Right forelimb (tissue), 1 donor: ENCODE data around the gene AANAT.

Source experiments
- DNase-seq: peaks from one replicate; pipeline ENCODE4 v3.0.0-alpha.2; 2018

Gene AANAT

GRCh38 chr17:76467366-76467765, at the start of gene AANAT:
TSS of gene AANAT (plus strand) at chr17:76467603. CDS start at chr17:76468747, 1,144 bp downstream.
- no peak for DNase-seq

- no peak for DNase-seq
Observed at GRCh38 chr17:76419576-76420260, 47.7 kb upstream of the AANAT start.

DNA sequence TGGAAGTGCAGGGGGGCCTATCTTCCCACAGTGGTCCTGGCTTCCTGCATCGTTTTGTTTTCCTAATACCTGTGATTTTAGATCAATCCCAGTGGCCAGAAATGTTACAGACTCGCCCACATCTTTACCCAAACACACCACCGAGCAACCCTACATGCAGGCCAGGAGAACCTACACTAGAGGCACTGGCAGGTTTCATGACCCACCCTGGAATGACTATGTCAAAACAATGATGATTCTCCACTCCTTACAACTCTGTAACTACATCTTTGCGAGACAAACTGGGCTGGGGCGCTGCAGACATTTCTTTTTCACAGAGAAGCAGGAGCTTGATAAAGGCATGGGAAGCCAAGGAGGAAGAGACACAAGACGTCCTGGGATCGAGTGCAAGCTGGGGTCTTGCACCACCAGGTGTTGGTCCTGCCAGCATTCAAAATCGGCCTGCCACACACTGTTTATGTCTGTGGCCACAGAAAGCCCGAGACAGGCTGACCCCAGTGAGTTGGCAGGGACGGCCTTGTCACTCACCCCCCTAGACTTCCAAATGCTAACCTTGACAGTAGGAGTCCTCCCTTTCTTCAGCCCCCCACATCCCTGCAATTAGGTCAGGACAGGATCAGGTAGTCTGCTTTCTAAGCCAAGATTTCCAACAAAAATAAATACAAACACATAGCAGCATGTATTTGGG, 46.9 kb upstream of the AANAT start:
- DNase-seq = no peak

DNA sequence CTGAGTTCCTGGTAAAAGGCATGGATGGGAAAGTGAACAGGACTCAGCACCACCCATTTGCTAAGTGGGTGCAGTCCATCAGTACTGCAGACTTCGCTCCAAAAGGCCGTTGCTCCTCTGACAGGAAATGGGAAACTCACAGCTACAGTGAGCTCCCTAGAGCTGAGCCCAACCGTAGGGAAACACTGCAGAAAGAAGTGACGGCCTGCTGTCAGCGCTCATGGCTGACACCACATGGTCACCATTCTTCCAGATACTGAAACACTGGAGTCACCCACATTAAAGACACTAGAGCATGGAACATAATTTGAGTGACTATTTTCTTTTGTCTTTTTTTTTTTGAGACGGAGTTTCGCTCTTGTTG, 46.4 kb upstream of the AANAT start:
- DNase-seq = no peak

- no peak for DNase-seq
Observed at GRCh38 chr17:76422406-76422805, 45.0 kb upstream of the AANAT start.

- no peak for DNase-seq
Observed at GRCh38 chr17:76422860-76423259, 44.5 kb upstream of the AANAT start.

- DNase-seq = no peak
Observed at GRCh38 chr17:76426853-76427252, 40.5 kb upstream of the AANAT start.

DNA sequence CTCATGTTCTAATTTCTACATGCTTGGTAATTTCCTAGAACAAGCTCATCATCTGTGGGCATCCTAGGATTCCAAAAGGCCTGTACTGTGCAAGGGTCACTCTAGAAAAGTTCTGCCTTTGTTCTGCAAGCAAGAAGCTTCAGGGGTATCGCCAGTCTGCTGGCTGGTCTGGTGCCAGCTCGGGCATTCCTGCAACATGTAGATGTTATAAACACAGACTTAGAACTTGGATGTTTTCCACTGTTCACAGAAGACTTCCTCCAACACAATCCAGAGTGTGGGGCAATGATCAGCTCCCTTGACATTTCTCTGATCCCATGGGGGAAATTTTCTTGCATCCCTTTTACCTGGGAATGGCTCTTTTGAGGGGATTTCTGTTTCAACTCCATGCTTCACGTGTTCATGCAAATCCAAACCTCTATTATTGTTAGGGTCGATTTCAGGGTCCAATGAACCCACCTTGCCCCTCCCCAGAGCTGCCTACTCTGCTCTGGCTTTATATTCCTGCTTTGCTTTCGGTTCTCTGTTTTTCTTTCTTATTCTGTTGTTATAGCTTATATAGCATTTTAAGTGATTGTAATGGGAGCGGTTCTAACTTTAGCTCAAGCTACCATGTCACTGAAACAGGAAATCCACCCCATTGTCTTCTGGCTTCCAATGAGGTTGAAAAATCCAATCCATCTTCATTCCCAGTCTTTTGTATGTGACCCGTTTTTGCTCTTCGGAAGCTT, 39.7 kb upstream of the AANAT start:
- no peak for DNase-seq

GRCh38 chr17:76428511-76428910, 38.9 kb upstream of the AANAT start:
- no peak for DNase-seq

GRCh38 chr17:76431509-76431908, 35.9 kb upstream of the AANAT start:
- no peak for DNase-seq

DNA sequence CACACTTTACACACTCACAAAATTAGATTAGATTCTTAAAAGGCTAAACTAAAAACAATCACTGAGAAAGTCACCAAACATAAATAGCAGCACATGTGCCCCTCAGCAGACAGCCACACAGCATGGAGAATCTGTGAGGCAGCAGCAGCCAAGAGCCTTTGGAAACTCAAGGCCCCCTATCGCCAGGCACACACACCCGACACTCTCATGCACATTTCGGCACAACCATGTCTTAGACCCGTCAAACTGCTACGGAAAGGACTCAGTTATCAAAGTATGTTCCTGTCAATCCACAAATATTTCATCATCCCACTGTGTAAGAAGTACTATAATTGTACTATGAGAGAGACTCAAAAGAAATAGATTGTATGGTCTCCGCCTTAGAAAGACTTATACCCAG, 35.4 kb upstream of the AANAT start:
- no peak for DNase-seq

- DNase-seq = no peak
Observed at GRCh38 chr17:76432712-76433336, 34.6 kb upstream of the AANAT start.

- DNase-seq = no peak
Observed at GRCh38 chr17:76433693-76434092, 33.7 kb upstream of the AANAT start.

DNA sequence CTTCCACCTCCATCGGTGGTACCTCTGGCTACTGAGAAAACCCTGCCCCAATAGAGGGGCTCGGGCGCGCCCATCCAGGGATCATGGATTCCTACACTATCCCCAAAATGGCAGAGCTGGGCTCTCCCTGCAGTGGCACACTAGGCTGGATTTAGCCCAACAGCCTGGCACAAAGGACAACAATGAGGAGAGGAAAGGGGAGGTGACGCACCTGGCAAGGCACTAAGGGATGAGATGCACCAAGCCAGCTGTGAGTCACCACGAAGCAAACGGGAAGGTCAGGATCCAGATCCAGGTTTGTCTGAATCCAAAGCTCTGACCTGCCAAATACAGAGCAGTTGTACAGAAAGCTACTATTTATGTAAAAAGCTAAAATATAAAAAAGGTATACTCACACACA, 32.5 kb upstream of the AANAT start:
- no peak for DNase-seq

GRCh38 chr17:76435751-76436150, 31.7 kb upstream of the AANAT start:
- no peak for DNase-seq

DNA sequence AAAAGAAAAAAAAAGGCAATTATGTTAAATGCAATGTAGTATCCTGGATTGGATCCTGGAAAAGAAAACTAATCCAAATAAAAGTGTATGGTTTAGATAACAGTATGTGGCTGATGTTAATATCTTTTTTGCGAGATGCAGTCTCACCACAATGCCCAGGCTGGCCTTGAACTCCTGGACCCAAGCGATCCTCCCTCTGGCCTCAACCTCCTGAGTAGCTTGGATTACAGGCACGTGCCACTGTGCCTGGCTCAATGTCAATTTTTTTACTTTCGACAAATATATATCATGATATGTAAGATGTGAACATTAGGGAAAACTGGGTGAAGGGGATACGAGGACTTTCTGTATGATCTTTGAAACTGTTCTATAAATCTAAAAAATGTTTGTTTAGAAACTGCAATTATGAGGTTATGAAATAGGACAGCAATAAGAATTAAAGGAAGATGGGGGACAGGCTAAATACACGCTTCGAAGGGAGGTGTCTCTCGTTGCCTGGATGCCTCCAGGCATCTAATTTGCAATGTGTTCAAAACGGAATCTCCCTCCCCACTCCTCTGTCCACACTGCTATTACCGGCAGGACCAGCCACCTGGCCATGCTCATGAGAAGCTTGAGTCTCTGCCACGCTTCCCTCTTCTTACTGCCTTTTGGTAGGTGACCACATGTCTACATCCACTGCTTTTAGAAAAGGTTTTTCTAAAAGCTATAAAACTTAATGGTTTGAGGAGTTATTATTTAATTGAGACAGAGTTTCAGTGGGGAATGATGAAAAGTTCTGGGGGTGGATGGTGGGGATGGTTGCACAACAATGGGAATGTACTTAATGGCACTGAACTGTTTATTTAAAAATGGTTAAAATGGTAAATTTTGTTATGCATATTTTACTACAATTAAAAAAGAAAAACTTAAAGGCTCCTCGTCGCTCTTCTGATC, 29.7 kb upstream of the AANAT start:
- no peak for DNase-seq

DNA sequence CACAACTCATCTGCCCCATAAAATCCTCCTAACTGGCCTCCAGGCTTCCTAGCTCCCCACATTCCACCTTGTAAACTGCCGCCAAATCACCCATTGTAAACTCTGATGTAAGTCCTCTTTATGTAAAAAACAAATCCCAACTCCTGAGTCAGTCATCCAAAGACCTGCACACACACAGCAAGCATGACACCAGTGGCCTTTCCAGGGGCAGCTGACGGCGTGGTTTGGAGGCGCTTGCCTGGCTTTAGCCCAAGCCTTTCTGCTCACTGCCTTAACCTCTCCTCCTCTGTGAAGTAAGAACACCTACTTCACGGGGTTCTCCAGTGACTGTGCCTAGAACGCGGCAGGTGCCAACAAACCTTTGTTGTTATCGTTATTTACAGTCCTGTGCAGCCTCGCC, 28.5 kb upstream of the AANAT start:
- DNase-seq = no peak

GRCh38 chr17:76439314-76439928, 28.0 kb upstream of the AANAT start:
- no peak for DNase-seq

- DNase-seq = no peak
Observed at GRCh38 chr17:76440751-76441362, 26.5 kb upstream of the AANAT start.

DNA sequence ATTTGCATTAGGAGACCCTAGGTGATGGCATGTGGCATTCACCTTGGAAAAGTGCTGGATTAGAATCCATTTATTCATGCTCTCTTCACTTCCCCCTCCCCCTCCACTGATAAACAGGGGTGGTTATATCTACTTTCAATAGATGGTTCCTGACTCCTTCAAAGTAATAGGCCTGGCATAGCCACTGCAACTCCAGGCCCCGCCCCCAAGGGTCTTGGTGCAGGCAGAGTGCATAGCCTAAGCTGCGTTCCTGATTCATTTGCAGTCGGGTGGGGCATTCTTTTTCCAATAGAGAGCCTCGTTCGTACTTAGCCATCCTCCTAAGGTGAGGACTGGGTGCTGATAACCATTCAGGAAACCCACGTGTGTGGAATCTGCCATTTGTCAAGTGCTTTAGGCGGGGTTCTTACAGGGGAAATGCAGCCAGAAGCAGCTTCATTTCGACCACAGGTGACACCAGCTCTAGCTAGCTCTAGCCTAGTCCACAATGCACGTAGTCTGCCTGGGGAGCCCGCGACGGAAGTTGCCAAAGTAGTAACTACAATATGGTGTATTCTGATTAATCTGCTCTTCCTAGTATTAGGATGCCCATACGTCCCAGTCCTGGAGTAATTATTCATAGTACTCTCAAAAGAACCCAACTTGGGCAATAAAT, 25.6 kb upstream of the AANAT start:
- DNase-seq = no peak
